ENCODE data around the gene AANAT.

AANAT gene

DNA sequence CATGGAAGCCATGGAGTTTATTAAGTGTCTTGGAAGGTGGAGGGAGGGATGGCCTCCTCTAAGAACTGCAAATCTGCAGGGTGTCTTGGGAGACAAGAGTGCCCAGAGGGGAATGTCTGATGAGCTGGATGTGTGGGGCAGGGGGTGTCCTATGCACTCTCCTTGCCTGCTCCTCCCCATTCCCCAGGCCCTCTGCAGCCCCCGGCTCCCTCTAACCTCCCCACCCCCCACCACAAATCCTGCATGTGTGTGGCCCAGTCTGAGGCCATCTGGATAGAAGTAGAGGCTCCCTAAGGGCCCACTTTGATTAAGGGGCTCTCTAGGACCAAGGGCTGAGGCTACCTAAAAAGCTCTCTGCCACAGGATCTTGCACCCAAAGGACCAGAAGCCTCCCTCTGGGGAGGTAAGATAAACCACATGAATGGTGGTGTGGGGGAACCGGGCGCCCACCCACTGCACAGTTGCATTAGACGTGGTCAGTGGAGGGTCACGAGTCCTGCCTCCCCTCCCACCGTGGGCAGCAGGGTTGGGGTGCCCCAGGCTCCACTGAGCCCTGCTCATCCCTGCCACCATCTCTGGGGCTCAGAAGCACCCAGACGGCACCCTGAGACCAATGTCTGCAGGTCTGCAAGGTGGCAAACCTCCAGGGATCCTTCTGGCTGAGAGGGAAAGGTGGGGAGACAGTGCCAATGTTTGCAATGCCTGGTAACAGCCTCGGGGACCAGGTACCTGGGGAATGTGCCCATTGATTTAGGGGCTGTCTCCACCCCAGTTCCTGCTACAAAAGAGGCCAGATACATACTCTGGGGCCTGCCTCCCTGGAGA is 618 bp downstream of the AANAT start:
- H3K4me3 ChIP-seq (ENCODE audit: control insufficient read depth, low read depth, low read length): no peak overlapping the region
- no peak for DNase-seq (ENCODE audit: low read depth)

GRCh38 chr17:76468634-76469010 is 1.2 kb downstream of the AANAT start:
- DNase-seq (ENCODE audit: low read depth): no peak
- TF ChIP-seq, protein P1, sequence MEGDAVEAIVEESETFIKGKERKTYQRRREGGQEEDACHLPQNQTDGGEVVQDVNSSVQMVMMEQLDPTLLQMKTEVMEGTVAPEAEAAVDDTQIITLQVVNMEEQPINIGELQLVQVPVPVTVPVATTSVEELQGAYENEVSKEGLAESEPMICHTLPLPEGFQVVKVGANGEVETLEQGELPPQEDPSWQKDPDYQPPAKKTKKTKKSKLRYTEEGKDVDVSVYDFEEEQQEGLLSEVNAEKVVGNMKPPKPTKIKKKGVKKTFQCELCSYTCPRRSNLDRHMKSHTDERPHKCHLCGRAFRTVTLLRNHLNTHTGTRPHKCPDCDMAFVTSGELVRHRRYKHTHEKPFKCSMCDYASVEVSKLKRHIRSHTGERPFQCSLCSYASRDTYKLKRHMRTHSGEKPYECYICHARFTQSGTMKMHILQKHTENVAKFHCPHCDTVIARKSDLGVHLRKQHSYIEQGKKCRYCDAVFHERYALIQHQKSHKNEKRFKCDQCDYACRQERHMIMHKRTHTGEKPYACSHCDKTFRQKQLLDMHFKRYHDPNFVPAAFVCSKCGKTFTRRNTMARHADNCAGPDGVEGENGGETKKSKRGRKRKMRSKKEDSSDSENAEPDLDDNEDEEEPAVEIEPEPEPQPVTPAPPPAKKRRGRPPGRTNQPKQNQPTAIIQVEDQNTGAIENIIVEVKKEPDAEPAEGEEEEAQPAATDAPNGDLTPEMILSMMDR (IDR thresholded peaks at IDR 0.05; ENCODE audit: control insufficient read depth, insufficient read depth, low read depth, low read length, missing control alignments): no peak
- no peak overlapping the region for H3K4me3 ChIP-seq (ENCODE audit: control insufficient read depth, low read depth, low read length)

More for the DNA sequence above, 618 bp downstream of the AANAT start:
- TF ChIP-seq, protein P1 (IDR thresholded peaks at IDR 0.05; ENCODE audit: control insufficient read depth, insufficient read depth, low read depth, low read length, missing control alignments): no peak

- TF ChIP-seq, protein P1 (IDR thresholded peaks at IDR 0.05; ENCODE audit: control insufficient read depth, insufficient read depth, low read depth, low read length, missing control alignments): no peak
- no peak for DNase-seq (ENCODE audit: low read depth)
- H3K4me3 ChIP-seq (ENCODE audit: control insufficient read depth, low read depth, low read length): no peak overlapping the region
Measured at GRCh38 chr17:76469076-76469990, 1.9 kb downstream of the AANAT start.

DNA sequence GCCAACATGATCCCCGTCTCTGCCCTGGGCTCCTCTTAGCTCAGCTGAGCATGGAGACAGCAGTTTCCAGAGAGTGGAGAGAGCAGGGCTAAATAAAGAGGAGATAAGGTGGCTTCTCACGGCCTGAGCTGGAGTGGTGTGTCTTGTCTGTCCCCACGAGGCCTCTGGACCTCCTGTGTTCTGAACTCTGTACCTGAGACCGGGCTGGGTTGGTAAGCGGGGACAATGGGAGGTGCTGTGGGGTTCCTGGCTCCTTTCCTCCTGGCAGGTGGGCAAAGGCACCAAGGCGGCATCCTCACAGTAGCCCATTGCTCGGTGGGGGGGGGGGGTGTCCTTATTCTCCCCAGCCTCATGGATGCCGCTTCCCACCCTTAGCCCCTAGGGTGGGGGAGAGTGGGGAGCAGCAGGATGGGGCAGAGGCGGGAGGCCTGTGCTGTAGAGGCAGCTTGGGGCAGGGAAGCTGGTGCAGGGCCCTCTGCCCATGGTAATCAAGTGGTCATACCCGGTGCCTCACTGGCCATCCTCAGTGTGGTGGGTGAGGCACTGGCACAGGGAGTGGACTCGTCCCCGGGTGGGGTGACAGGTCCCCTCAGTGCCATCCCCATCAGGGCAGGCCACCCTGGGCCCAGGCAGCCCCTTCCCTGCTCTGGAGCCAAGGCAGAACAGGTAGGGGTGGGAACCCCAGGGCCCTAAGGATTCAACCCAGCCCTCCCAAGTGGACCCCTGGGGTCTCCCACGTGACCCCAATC is 2.8 kb downstream of the AANAT start:
- TF ChIP-seq, protein P1 (IDR thresholded peaks at IDR 0.05; ENCODE audit: control insufficient read depth, insufficient read depth, low read depth, low read length, missing control alignments): no peak
- no peak overlapping the region for H3K4me3 ChIP-seq (ENCODE audit: control insufficient read depth, low read depth, low read length)
- DNase-seq (ENCODE audit: low read depth): no peak

DNA sequence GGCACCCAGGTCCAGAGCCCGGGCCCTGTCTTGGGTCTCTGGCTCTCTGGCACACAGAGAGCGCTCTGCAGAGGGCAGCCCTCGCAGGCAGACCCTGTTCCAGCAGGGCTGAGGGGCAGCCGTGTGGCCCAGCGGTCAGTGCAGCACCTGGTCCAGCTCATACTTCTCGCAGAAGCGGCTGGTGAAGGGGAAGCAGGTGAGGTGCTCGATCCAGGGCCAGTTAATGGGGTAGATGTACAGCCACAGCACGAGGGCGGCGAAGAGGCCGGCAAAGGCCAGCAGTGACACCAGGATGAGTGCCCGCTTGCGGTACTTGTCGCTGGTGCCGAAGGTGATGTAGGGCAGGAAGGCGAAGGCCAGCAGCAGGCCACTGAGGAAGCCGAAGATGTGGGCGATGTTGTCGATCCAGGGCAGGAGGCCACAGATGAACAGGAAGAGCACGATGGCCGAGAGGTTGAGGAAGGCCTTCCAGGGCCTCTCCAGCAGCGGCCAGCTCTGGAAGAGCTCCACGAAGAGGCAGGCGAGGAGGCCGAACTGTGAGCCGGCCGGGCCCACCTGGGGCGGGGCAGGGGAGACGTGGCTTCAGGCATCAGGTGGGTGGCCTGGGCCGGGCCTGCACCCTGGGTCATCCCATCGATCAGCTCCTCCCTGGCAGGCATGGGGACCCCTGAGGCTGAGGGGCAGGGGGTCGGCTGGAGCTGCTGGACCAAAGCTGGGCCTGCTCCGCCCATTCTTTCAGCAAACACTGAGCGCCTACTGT is 4.3 kb downstream of the AANAT start:
- no peak for DNase-seq (ENCODE audit: low read depth)
- TF ChIP-seq, protein P1 (IDR thresholded peaks at IDR 0.05; ENCODE audit: control insufficient read depth, insufficient read depth, low read depth, low read length, missing control alignments): no peak
- H3K4me3 ChIP-seq (ENCODE audit: control insufficient read depth, low read depth, low read length): no peak overlapping the region
